GM19238 (cell line): ENCODE data around the gene SLC8A1.

Experiments used
- DNase-seq: peaks from one replicate; pipeline ENCODE4 v3.0.0; 2011; ENCODE audit warnings: low spot score; ENCODE audit not compliant: insufficient read length

SLC8A1 gene

DNA sequence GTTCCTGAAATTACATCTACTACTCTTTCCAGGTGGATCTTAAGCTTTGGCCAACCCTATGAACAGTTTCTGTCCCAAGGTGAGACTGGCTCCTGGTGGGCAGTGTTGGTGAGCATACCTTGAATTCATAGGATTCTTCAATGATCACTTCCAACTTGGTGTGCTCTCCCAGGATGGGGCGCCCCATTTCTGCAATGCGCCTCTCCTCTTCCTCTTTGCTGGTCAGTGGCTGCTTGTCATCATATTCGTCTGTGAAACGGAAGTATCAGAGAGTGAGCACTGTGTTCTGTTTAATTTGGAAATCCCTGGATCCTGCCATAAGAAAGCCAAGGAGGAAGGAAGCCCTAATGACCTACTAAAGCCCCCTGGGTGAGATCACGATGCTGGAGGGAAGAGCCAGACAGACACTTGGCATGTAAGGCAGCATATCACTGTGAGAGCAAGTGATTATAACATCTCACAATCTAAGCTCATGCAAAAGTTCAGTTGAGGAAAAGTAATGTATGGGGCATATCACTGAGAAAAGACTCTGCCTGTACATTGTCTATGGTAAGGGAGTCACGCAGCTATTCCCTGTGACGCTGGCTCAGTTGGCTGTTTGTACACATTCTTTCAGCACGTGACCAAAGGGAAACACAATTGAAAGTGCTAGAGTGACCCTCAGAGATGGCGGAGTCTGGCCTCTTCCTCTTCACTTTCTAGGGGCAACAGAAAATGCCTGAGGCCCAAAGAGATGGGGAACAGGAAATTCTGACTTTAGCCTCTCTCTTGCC lies 287.0 kb downstream of the SLC8A1 start:
- DNase-seq = no peak

DNA sequence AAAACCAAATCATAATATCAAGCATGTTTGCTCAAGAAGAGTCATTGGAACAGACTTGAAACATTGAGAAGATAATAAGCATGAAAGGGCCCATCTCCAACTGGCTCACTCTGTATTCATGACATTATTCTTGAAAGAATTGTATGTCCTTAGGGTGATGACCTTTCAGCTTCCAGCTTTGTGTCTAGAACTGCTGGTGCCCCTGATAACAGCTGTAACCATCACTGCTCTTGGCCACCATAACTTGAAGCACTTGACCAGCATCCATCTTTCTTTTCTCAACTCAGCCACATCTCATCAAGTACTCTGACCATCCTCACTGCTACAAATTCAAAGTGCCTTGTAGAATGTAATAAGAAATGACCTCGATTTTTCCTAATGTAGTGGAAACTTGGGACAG lies 289.9 kb downstream of the SLC8A1 start:
- DNase-seq = no peak

DNA sequence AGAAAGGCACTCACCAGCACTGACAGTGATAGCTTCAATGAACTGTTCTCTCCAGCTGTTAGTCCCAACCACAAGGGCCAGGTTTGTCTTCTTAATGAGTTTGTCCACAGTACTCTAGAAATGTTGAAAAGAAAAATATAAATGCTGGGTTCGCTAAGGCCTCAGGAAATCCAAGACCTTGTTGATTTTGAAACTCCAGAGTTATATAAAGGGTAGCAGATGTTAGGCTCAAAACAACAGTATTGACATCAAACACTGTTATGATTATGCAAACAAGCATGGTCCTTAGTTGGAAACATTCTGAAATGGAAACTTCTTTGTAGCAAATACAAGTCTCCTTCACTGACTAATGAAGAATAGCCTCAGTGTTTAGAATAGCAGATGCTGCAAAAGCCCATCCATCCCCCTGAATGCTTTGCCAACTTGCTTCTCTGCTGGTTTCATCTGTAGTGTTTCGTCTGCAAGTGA lies 291.1 kb downstream of the SLC8A1 start:
- DNase-seq = no peak

GRCh38 chr2:40159333-40159732 lies 292.6 kb downstream of the SLC8A1 start:
- no peak for DNase-seq

GRCh38 chr2:40158781-40159180 lies 293.1 kb downstream of the SLC8A1 start:
- no peak for DNase-seq

DNA sequence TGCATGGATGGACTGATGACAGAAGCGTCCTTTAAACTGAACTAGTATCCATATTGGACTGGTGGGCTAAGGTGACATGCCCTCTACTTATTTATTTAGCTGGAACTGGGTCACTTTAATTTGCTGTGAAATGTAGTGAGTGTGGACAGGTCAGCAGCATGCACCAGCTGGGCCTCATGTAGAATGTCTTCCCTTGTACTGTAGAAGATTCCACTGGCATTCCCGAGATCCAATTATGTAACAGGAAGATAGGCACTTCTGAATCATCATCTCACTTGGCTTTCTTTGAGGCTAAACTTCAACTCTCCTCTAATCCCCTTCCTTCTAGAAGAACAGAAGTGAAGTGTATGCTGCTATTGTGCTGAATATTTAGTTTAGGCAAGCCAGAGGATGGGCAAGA lies 296.2 kb downstream of the SLC8A1 start:
- DNase-seq = no peak

- no peak for DNase-seq
Observed at GRCh38 chr2:40150266-40150665, 301.6 kb downstream of the SLC8A1 start.

DNA sequence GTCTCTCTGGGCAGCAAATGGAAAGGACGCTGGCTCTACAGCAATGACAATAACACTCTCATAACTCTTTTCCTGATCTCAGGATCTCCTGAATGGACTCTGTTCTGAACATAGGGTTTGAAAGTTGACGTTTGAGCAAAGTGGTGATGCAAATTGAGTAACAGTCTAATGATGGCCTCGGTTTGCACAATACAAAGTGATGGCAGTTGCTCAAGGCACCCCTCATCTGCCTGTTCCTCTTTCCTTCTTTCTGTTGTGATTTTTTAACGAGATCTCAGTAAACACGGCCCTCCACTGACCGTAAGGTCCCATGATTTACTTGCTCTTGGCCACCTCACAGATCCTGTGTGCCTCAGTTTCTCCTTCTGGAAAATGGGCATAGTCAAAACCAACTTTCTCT lies 303.6 kb downstream of the SLC8A1 start:
- DNase-seq = no peak

DNA sequence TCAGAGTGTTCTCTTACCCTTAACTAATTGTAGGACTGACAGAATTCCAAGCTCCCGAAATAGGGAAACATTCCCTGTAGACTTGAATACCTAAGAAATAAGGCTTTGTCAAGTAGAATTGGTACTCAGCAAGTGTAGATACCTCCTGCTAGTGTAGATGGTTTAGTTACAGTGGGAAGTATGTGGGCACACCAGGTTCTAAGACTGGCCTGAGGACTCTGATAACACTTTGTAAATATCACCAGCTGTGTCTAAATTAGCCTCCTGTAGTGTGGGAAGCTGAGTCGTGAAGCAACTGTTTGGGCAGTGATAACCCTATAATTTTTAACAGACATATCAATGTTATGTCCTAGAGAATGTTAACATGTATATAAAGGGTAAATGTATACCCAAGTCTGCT lies 304.5 kb downstream of the SLC8A1 start:
- DNase-seq = no peak

GRCh38 chr2:40144022-40144421 lies 307.9 kb downstream of the SLC8A1 start:
- no peak for DNase-seq

GRCh38 chr2:40138314-40138713 lies 313.6 kb downstream of the SLC8A1 start:
- no peak for DNase-seq

DNA sequence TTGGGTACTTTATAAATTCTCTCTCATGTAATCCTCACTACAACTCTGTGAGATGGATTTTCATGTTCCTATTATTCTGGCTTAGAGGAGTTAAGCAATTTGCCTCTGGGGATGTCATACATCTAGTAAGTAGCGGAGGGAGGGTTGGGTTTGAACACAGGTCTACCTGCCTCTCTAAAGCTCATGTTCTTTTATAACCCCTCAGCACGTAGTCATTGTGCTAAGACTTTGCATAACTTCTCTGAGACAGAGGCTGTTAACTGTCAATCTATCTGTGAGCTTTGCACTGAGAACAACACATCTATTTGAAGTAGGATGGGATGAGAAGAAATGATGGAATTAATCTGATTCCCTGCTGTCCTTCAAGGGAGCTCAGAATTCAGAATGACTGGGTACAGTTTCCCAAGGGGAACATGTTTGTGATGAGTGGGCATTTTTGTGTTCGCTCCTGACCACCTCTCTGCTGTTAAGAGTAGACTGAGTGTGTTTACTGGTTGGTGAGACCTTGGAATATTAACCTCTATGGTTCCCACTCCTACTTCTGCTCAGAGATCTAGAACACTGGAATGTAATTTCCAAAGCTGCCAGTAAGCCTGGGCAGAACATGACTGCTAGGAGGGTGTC lies 320.7 kb downstream of the SLC8A1 start:
- DNase-seq = no peak

DNA sequence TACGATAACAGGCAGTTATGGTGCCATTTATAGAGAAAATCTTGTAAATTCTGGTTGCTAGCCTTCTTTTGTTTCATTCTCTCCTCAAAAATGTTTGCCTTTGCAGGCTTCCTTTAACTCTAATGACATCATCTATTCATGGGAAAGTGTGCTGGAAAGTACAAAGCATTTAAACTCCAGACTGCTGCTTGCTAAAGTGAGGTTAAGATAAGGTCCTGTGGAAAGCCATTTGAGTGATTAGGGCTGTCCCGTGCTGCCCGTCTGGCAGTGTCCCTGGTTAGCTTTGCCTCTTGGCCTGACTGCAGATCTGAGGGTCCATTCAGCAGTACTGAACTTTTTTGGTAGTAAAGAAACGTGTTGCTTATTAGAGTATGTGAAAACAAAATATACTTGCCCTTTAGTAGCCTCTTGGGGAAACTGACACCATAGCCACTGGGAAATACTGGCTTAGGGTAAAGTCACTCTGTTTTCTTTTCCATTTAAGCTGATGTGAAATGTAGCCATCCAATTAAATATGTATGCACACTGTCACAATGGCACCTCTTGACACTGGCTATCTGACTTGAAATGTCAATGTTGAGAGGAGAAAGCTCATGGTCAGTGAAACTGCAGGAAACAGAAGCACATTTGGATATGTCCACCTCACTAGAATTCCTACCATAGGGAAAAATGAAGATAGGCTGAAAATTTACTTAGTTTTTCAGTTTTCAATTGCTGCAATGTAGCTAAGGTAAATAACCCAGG lies 321.5 kb downstream of the SLC8A1 start:
- no peak for DNase-seq

DNA sequence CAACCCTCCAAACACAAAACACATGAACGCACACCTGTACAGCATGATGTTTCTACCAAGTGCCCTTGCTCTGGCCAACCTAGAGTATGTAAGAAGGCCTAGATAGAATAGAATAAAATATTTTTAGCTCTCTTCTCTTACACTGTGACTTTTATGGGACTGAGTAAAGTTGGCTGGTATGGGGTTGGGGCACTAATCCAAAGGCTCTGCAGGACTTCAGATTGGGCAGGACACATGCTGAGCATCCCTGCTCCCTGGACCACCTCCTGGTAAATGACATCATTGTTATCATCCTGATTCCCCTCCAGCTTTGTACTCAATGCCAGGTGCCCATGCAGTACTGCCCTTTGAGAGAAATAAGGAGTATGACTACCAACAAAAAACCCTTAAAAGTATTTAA lies 322.2 kb downstream of the SLC8A1 start:
- no peak for DNase-seq

GRCh38 chr2:40128796-40129195 lies 323.1 kb downstream of the SLC8A1 start:
- DNase-seq = no peak

- no peak for DNase-seq
Observed at GRCh38 chr2:40127890-40128557, 323.9 kb downstream of the SLC8A1 start.

DNA sequence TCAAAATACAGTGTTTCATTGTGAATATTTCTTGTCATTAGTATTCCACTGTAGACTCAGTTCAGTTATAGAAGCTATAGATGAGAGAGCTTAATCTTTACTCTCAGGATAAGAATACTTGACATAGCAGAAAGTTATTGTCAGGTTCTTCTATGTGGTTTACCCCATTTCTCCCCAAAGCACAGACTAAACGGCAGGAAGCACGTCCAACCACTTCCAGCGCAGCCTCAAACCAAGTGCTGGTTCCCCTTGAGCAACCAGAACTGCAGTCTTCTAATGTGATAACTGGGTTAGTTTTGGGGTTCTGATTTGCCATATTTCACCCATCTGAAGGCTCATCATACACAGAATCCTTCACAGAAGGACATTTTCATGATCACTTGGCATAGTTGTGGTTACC lies 324.7 kb downstream of the SLC8A1 start:
- DNase-seq = no peak

GRCh38 chr2:40126006-40126405 lies 325.9 kb downstream of the SLC8A1 start:
- no peak for DNase-seq

GRCh38 chr2:40123746-40124145 lies 328.1 kb downstream of the SLC8A1 start:
- no peak for DNase-seq

DNA sequence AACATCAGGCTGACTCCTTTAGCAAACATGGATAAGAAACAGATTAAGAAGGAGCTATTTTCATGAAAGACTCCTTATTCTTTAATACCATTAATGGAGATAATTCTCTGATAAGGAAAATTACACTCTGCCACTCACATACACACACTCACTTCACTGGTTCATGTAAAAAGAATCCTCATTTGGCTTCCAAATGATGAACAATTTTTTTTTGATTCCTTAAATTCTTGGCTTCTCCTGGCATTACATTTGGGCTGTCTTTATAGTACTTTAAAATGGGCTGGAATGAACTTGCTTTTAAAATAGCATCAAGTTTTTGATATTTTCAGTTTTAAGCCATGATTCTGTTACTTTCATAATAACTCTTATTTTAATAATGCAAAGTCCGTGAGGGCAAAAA lies 328.6 kb downstream of the SLC8A1 start:
- no peak for DNase-seq

GRCh38 chr2:40120957-40121356 lies 330.9 kb downstream of the SLC8A1 start:
- DNase-seq = no peak

GRCh38 chr2:40120026-40120425 lies 331.9 kb downstream of the SLC8A1 start:
- no peak for DNase-seq
